ENCODE data around the gene RSRC1.
"Not testable (repeated sequence)": the region's sequence is repeated elsewhere in the genome, so short reads cannot be mapped to it uniquely, and the experiment has no call there.

DNA sequence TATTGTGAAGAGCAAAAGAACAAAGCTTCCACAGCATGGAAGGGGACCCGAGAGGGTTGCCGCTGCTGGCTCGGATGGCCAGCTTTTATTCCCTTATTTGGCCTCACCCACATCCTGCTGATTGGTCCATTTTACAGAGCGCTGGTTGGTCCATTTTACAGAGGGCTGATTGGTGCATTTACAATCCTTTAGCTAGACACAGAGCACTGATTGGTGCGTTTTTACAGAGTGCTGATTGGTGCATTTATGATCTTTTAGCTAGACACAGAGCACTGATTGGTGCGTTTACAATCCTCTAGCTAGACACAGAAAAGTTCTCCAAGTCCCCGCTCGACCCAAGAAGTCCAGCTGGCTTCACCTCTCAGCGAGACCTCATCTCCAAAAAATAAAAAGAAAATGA is 440.0 kb downstream of the RSRC1 start:
- TF ChIP-seq, protein P1, sequence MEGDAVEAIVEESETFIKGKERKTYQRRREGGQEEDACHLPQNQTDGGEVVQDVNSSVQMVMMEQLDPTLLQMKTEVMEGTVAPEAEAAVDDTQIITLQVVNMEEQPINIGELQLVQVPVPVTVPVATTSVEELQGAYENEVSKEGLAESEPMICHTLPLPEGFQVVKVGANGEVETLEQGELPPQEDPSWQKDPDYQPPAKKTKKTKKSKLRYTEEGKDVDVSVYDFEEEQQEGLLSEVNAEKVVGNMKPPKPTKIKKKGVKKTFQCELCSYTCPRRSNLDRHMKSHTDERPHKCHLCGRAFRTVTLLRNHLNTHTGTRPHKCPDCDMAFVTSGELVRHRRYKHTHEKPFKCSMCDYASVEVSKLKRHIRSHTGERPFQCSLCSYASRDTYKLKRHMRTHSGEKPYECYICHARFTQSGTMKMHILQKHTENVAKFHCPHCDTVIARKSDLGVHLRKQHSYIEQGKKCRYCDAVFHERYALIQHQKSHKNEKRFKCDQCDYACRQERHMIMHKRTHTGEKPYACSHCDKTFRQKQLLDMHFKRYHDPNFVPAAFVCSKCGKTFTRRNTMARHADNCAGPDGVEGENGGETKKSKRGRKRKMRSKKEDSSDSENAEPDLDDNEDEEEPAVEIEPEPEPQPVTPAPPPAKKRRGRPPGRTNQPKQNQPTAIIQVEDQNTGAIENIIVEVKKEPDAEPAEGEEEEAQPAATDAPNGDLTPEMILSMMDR (IDR thresholded peaks at IDR 0.05; ENCODE audit: insufficient read depth, low read length, poor library complexity, severe bottlenecking), result not testable (repeated sequence)
- not testable (repeated sequence) for TF ChIP-seq EZH2phosphoT487 (conservative IDR thresholded peaks at IDR 0.05; ENCODE audit: low read length)

Measured in SU-DHL-6 (cell line).